Measurements from ENCODE around the gene HNRNPD.
"Not testable (repeated sequence)": the region's sequence is repeated elsewhere in the genome, so short reads cannot be mapped to it uniquely, and the experiment has no call there.

HNRNPD gene

DNA sequence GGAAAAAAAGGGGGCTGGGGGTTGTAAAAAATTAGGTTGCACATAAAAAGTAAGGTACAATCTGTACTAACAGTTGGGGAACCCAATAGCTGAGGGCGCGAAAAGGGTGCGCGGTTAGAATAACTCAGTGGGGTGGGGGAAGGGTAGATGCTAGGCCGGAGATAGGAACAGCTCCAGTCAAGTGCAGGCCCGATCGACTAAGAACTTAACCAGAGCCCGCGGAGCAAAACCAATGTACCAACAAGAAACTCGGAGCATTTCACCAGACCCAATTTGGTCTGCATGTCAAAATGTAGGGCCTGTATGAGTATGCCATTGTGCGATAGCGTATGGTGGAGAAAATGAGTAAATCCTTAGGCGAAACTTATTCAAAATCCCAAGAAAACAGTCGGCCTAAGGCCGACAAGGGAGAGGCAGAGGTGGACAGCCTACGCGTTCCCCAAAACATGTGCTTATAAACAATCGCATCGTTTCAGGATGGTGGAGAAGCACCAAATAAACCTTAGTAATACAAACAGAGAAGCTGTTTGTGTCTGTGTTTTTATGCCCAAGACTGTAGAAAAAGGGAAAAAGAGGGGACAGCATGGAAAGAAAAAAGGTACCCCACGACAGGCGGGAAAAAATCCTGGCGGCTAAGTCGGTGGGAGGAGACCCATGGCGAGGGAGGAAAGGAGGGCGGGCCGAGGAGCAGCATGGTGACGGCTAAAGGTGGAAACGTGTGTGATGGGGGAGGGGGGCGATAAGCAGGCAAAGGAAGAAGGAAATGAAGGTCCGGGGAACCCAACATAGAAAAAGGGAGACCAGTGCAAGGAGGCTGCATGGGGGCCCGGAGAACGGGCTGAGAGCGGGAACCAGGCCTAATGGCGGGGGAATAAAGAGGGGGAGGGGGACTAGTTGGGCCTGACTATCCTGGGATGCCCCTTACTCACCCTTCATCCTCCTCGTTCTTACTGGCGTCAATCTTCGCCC lies 990 bp downstream of the HNRNPD start:
- peak; percentile 60 for DNase-seq (ENCODE audit: low spot score)

DNA sequence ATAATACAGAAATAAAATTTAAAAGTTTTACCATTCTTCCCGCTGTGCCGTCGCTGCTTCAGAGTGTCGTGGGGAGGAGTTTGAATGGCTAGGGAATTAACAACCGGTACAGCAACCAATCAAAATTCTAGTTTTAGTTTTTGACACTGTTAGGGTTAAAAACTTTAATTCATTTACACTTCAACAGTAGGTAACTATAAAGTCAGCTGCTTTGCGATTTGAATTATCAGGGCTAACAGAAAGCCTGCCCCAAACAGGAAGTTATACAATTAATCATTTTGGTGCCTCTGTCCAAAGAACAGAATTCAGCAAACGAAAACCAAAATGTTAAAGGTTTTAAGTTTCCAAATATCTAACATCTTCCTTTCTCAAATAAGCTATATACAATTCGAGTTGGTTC lies 2.3 kb downstream of the HNRNPD start:
- peak; percentile 12 for DNase-seq (ENCODE audit: low spot score)

GRCh38 chr4:82367438-82368097 lies 6.2 kb downstream of the HNRNPD start:
- DNase-seq (ENCODE audit: low spot score), result no peak

DNA sequence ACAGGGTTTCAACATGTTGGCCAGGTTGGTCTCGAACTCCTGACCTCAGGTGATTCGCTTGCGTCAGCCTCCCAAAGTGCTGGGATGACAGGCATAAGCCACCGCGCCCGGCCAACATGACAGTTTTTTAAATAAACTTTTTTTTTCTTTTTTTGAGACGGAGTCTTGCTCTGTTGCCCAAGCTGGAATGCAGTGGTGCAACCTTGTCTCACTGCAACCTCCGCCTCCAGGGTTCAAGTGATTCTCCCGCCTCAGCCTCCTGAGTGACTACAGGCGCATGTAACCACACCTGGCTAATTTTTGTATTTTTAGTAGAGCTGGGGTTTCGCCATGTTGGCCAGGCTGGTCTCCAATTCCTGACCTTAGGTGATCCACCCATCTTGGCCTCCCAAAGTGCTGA lies 7.4 kb downstream of the HNRNPD start:
- DNase-seq (ENCODE audit: low spot score), result not testable (repeated sequence)

DNA sequence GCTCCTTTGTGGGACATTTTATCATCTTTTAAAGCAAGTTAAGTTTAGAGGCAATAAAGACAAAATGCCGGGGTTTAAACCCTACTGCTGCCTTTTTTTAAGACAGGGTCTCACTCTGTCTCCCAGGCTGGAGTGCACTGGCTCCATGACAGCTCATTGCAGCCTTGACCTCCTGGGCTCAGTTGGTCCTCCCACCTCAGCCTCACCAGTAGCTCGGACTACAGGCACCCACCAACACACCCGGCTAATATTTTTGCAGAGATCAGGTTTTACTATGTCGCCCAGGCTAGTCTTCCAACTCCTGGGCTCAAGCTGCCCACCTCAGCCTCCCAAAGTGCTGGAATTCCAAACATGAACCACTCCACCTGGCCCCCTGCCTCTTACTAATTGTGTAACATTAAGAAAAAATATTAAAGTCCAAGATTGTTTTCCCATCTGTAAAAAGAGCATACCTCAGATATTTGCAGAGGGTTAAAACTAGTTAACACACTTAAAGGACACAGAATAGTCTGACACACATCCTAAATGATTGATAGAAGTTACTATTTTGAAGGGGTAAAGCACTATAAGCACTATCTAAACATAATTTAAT lies 9.8 kb downstream of the HNRNPD start:
- DNase-seq (ENCODE audit: low spot score), result no peak

DNA sequence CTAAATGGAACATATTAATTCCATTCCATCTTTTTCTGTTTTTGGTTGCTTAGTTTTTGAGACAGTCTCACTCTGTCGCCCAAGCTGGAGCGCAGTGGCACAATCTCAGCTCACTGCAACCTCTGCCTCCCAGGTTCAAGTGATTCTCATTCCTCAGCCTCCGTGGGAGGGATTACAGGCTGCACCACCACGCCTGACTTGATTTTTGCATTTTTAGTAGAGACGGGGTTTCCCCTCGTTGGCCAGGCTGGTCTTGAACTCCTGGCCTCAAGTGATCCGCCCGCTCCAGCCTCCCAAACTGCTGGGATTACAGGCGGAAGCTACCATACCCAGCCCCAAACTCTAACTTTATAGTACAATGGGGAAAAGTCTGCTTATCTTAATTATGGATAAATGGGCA lies 11.2 kb downstream of the HNRNPD start:
- DNase-seq (ENCODE audit: low spot score), result no peak

GRCh38 chr4:82360298-82361177 lies 13.3 kb downstream of the HNRNPD start:
- DNase-seq (ENCODE audit: low spot score), result peak; percentile 30

GRCh38 chr4:82358847-82359246 lies 14.9 kb downstream of the HNRNPD start:
- DNase-seq (ENCODE audit: low spot score), result no peak

GRCh38 chr4:82357640-82358039 lies 16.2 kb downstream of the HNRNPD start:
- no peak for DNase-seq (ENCODE audit: low spot score)

GRCh38 chr4:82354788-82355187 lies 19.0 kb downstream of the HNRNPD start:
- no peak for DNase-seq (ENCODE audit: low spot score)

- DNase-seq (ENCODE audit: low spot score), result no peak
These were observed 20.9 kb downstream of the HNRNPD start for GRCh38 chr4:82352825-82353366.

- DNase-seq (ENCODE audit: low spot score), result no peak
These were observed 21.5 kb downstream of the HNRNPD start for GRCh38 chr4:82352118-82352824.

DNA sequence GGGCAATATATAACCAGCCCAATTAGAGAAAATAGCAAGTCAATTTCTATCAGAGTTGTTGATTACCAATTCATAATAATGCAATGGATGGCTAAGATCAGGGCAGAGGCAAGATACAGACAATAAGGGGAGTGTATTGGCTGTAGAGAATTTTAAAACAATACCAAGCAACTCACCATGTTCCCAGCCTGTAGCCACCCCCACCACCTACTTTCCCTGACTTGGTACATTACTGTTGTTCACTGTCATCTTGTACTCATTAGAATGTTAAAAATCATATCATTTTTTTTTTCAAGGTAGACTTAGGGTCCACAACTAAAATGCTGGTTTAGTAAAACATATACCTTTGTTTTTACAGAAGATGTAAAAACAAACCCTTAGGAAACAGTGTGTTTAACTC lies 27.7 kb downstream of the HNRNPD start:
- no peak for DNase-seq (ENCODE audit: low spot score)

- no peak for DNase-seq (ENCODE audit: low spot score)
These were observed 38.7 kb downstream of the HNRNPD start for GRCh38 chr4:82335043-82335442.

- not testable (repeated sequence) for DNase-seq (ENCODE audit: low spot score)
These were observed 40.1 kb downstream of the HNRNPD start for GRCh38 chr4:82333641-82334040.

- DNase-seq (ENCODE audit: low spot score), result no peak
These were observed 42.0 kb downstream of the HNRNPD start for GRCh38 chr4:82331814-82332213.

- no peak for DNase-seq (ENCODE audit: low spot score)
These were observed 53.4 kb downstream of the HNRNPD start for GRCh38 chr4:82320351-82320750.

DNA sequence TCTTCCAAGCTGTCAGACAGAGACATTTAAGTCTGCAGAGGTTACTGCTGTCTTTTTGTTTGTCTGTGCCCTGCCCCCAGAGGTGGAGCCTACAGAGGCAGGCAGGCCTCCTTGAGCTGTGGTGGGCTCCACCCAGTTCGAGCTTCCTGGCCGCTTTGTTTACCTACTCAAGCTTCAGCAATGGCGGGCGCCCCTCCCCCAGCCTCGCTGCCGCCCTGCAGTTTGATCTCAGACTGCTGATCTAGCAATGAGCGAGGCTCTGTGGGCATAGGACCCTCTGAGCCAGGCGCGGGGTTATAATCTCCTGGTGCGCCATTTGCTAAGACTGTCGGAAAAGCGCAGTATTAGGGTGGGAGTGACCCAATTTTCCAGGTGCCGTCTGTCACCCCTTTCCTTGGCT lies 70.7 kb downstream of the HNRNPD start:
- not testable (repeated sequence) for DNase-seq (ENCODE audit: low spot score)

Measured in germinal center (tissue), 1 donor.